ENCODE results near the gene CACNA2D1. TPM values are rescaled to one million over a fixed set of nuclear protein-coding genes. Genes with fewer than 3 reads are reported as not detected.

Gene CACNA2D1
- total RNA-seq, 1 donor from 2014 or later, result 20.7 TPM

DNA sequence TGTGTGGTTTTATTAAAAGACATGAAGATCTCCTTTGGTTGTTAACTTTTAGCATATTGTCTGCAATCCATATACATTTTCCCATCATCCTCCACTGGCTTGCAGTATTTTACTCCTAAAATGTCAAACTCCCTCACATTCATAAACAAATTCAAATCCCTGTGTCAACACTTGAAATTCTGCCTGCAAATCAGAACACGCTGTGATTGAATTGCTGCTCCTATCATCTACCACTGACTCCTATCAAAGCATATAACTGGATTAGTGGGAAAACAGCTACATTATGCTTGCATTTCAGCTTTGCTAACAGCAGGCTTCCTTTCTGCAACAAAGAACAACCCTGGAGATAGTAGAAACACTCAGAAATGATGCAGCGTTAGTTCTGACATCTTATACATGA lies 392.0 kb downstream of the CACNA2D1 start:
- Mint-ChIP-seq H3K27me3 (ENCODE audit: unreplicated experiment) (no peaks in the 10 kb centered on the region), H3K4me1 (ENCODE audit: unreplicated experiment) (no peaks in the 10 kb centered on the region), H3K36me3 (ENCODE audit: low read depth, unreplicated experiment) (no peaks in the 10 kb centered on the region), H3K4me3 (ENCODE audit: unreplicated experiment) (no peak overlapping the region), H3K9me3 (ENCODE audit: unreplicated experiment) (no peaks in the 10 kb centered on the region), H3K27ac (ENCODE audit: unreplicated experiment) (no peak overlapping the region)
- TF ChIP-seq, protein P1, sequence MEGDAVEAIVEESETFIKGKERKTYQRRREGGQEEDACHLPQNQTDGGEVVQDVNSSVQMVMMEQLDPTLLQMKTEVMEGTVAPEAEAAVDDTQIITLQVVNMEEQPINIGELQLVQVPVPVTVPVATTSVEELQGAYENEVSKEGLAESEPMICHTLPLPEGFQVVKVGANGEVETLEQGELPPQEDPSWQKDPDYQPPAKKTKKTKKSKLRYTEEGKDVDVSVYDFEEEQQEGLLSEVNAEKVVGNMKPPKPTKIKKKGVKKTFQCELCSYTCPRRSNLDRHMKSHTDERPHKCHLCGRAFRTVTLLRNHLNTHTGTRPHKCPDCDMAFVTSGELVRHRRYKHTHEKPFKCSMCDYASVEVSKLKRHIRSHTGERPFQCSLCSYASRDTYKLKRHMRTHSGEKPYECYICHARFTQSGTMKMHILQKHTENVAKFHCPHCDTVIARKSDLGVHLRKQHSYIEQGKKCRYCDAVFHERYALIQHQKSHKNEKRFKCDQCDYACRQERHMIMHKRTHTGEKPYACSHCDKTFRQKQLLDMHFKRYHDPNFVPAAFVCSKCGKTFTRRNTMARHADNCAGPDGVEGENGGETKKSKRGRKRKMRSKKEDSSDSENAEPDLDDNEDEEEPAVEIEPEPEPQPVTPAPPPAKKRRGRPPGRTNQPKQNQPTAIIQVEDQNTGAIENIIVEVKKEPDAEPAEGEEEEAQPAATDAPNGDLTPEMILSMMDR (IDR thresholded peaks at IDR 0.05; ENCODE audit: unreplicated experiment), result no peak
- no peak for DNase-seq (ENCODE audit: low spot score)

DNA sequence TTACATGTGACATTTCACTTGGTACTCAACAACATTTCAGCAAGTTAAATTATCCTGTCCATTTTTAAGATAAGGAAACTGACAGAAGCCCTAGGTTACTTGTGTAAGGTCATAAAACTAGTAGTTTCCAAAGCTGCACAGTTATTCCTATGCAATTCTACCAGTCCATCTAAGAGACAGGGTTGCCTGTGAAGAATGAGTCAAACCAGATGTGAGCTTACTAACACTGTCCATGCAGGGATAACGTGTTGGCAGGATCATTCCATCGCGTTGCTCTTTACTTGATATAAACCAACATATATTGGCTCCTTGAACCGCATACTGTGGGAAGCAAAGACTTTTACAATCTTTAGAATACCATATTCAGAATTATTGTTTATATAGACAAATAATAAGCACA lies 392.8 kb downstream of the CACNA2D1 start:
- Mint-ChIP-seq H3K4me3 (ENCODE audit: unreplicated experiment) (no peak overlapping the region), H3K27me3 (ENCODE audit: unreplicated experiment) (no peaks in the 10 kb centered on the region), H3K9me3 (ENCODE audit: unreplicated experiment) (no peaks in the 10 kb centered on the region), H3K27ac (ENCODE audit: unreplicated experiment) (no peak overlapping the region), H3K4me1 (ENCODE audit: unreplicated experiment) (no peaks in the 10 kb centered on the region), H3K36me3 (ENCODE audit: low read depth, unreplicated experiment) (no peaks in the 10 kb centered on the region)
- TF ChIP-seq, protein P1 (IDR thresholded peaks at IDR 0.05; ENCODE audit: unreplicated experiment), result no peak
- DNase-seq (ENCODE audit: low spot score), result no peak

DNA sequence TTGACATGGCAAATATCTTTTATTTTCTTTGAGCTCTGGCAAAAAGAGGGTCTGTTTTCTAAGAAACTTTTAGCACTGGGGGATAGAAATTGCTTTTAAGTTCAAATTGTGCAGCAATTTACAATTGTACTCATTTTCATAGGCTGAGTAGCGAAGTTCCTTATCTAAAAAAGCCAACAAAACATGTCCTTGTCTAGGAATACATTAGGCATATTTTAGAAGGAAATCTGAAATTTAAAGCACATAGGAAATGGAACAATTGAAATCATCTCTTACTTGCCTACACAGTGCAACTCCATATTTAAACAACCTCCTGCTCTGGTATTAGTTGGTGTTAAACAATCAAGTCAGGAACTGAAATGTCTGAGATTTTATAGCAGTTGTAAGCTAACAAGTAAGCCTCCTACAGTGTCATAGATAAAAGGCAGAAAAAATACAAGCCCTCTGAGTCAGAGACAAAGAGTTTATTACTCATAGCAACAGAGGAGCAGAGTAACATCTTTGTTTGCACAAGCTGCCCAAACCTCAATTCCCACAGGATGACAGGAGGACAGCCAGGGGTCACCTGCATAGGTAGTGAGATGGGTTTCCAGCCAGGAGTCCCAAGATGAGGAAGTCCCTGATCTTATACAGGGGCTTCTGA lies 393.6 kb downstream of the CACNA2D1 start:
- TF ChIP-seq, protein P1 (IDR thresholded peaks at IDR 0.05; ENCODE audit: unreplicated experiment), result no peak
- Mint-ChIP-seq H3K27me3 (ENCODE audit: unreplicated experiment) (no peaks in the 10 kb centered on the region), H3K4me3 (ENCODE audit: unreplicated experiment) (no peak overlapping the region)

DNA sequence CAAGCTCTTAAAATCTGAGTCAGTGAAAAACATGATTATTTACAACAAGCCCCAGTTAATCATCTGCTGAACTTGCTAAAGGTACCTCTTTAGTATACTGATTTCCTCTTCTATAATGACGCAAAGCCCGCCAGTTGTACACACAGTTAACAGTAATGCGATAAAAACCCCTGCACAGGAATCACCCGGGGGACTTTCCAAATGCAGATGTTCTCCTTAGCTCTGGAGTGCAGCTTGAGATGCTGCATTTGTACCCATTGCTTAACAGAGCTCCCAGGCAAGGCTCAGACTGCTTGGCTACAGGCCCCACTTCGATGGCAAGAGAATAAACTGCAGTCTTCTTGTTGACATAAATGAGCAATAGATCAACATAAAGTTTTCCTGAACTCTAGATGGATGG lies 394.1 kb downstream of the CACNA2D1 start:
- no peaks in the 10 kb centered on the region for H3K27me3 Mint-ChIP-seq (ENCODE audit: unreplicated experiment)
- no peak overlapping the region for H3K27ac Mint-ChIP-seq (ENCODE audit: unreplicated experiment)
- H3K4me1 Mint-ChIP-seq (ENCODE audit: unreplicated experiment), result no peaks in the 10 kb centered on the region
- TF ChIP-seq, protein P1 (IDR thresholded peaks at IDR 0.05; ENCODE audit: unreplicated experiment), result no peak
- no peak overlapping the region for H3K4me3 Mint-ChIP-seq (ENCODE audit: unreplicated experiment)
- no peaks in the 10 kb centered on the region for H3K36me3 Mint-ChIP-seq (ENCODE audit: low read depth, unreplicated experiment)
- no peak for DNase-seq (ENCODE audit: low spot score)
- H3K9me3 Mint-ChIP-seq (ENCODE audit: unreplicated experiment), result no peaks in the 10 kb centered on the region

More for the DNA sequence above, 393.6 kb downstream of the CACNA2D1 start:
- no peak for DNase-seq (ENCODE audit: low spot score)
- Mint-ChIP-seq H3K4me1 (ENCODE audit: unreplicated experiment) (no peaks in the 10 kb centered on the region), H3K36me3 (ENCODE audit: low read depth, unreplicated experiment) (no peaks in the 10 kb centered on the region), H3K9me3 (ENCODE audit: unreplicated experiment) (no peaks in the 10 kb centered on the region), H3K27ac (ENCODE audit: unreplicated experiment) (no peak overlapping the region)

DNA sequence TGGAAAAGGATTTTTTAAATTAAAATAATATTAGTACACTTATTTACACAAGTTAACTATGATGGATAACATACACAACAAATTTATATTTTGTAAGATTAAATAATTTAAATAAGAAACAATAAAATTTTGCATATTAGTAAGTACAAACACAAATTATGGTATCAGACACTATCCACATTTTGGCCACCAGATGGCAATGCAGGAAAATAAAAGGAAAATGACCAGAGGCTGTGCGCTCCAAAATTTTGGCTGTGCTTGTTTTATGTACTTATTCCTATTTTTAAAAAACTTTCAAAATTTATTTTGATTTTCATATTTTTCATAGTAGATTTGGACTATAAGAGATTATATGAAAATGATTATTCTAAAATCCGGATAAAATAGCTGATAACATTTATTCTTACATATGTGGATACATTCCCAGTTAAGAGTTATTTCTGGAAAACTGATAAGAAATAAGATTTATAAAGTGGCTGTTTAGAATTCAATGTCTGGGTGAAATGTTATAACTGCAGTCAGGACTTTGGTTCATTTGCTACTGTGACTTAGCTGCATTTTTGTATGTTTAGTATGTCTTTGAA lies 399.0 kb downstream of the CACNA2D1 start:
- Mint-ChIP-seq H3K9me3 (ENCODE audit: unreplicated experiment) (no peaks in the 10 kb centered on the region), H3K27me3 (ENCODE audit: unreplicated experiment) (peaks cover 1% of the 10 kb centered on the region), H3K4me3 (ENCODE audit: unreplicated experiment) (no peak overlapping the region), H3K4me1 (ENCODE audit: unreplicated experiment) (no peaks in the 10 kb centered on the region), H3K36me3 (ENCODE audit: low read depth, unreplicated experiment) (no peaks in the 10 kb centered on the region), H3K27ac (ENCODE audit: unreplicated experiment) (no peak overlapping the region)
- TF ChIP-seq, protein P1 (IDR thresholded peaks at IDR 0.05; ENCODE audit: unreplicated experiment), result peak; percentile 89
- peak; percentile 36 for DNase-seq (ENCODE audit: low spot score)

Measured in endothelial cell (in vitro differentiated cells).